ENCODE data around the gene METAP1D.

DNA sequence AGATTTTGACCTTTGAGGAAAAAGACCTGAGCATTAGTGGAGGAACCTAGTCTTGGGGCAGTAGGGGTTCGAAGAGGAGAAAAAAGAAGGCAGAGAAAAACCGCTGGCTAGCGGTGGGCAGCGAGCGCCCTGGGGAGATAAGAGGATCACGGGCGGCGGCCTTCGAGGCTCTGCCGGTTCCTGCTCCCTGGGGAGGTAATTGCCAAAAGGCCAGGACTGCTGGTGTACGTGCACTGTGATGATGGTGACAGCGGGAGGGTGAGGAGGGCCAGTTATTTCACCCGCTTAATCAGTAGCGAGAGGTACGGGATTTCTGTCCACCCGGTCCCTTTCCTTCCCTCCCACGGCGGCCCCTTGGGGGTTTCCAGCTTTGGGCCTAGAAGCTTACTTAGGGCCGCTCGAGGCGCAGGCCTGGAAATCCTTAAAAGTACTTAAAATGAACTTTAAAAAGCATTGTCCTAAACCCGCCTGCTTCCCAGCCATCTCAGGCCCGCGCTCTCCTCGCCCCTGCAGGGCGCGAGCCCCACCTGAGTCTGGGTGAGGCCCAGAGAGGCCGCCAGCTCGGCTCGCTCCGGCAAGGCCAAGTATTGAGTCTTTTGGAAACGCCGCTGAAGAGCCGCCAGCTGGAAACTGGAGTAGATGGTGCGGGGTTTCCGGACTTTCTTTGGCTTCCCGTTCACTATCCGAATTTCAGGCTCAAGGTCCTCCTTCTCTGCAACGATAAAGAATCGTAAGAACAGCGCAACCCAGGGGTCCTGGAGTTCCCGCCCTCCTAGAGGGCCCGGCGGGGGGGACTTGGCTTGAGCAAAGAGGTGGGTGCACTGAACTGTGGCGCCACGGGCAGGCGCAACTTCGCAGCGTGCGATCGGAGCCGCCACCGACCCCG is 101.4 kb downstream of the METAP1D start:
- TF ChIP-seq SP1 (CRISPR knock-in tag; conservative IDR thresholded peaks at IDR 0.05): no peak
- TF ChIP-seq KAT7 (CRISPR knock-in tag; IDR thresholded peaks at IDR 0.05; ENCODE audit: borderline replicate concordance): no peak
- TF ChIP-seq MLX (CRISPR knock-in tag; IDR thresholded peaks at IDR 0.05): no peak
- no peak for TF ChIP-seq ATF2 (CRISPR knock-in tag; IDR thresholded peaks at IDR 0.05; ENCODE audit: borderline replicate concordance, low read depth)
- TF ChIP-seq, protein P1, sequence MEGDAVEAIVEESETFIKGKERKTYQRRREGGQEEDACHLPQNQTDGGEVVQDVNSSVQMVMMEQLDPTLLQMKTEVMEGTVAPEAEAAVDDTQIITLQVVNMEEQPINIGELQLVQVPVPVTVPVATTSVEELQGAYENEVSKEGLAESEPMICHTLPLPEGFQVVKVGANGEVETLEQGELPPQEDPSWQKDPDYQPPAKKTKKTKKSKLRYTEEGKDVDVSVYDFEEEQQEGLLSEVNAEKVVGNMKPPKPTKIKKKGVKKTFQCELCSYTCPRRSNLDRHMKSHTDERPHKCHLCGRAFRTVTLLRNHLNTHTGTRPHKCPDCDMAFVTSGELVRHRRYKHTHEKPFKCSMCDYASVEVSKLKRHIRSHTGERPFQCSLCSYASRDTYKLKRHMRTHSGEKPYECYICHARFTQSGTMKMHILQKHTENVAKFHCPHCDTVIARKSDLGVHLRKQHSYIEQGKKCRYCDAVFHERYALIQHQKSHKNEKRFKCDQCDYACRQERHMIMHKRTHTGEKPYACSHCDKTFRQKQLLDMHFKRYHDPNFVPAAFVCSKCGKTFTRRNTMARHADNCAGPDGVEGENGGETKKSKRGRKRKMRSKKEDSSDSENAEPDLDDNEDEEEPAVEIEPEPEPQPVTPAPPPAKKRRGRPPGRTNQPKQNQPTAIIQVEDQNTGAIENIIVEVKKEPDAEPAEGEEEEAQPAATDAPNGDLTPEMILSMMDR (IDR thresholded peaks at IDR 0.05): no peak
- TF ChIP-seq, protein P2, sequence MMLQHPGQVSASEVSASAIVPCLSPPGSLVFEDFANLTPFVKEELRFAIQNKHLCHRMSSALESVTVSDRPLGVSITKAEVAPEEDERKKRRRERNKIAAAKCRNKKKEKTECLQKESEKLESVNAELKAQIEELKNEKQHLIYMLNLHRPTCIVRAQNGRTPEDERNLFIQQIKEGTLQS (CRISPR knock-in tag; conservative IDR thresholded peaks at IDR 0.05): no peak
- TF ChIP-seq ELF4 (CRISPR knock-in tag; IDR thresholded peaks at IDR 0.05; ENCODE audit: low read depth): no peak
- no peak for TF ChIP-seq HMGA2 (CRISPR knock-in tag; IDR thresholded peaks at IDR 0.05)
- TF ChIP-seq ARID4B (CRISPR knock-in tag; IDR thresholded peaks at IDR 0.05; ENCODE audit: borderline replicate concordance): no peak
- TF ChIP-seq TEAD4 (CRISPR knock-in tag; IDR thresholded peaks at IDR 0.05): no peak
- TF ChIP-seq ZBTB43 (CRISPR knock-in tag; IDR thresholded peaks at IDR 0.05): no peak
- no peak for TF ChIP-seq ATF6 (CRISPR knock-in tag; IDR thresholded peaks at IDR 0.05)
- TF ChIP-seq NR1H2 (CRISPR knock-in tag; IDR thresholded peaks at IDR 0.05): no peak
- no peak for TF ChIP-seq GRHL2 (CRISPR knock-in tag; IDR thresholded peaks at IDR 0.05; ENCODE audit: insufficient replicate concordance, severe bottlenecking)

All from WTC11 (cell line).